Hematopoietic multipotent progenitor cell treated with erythropoietin and hydrocortisone succinate and interleukin-3 and kit ligand, for 15 days (in vitro differentiated cells): ENCODE data around the gene STAM.

Experiments
- DNase-seq: peaks from one replicate; pipeline ENCODE4 v3.0.0-alpha.2; 2015; ENCODE audit warnings: low spot score

STAM gene

GRCh38 chr10:17731331-17732020, 87.5 kb downstream of the STAM start:
- no peak for DNase-seq

GRCh38 chr10:17733620-17734019, 89.7 kb downstream of the STAM start:
- no peak for DNase-seq

GRCh38 chr10:17734432-17735080, 90.6 kb downstream of the STAM start:
- DNase-seq = no peak

- no peak for DNase-seq
Observed at GRCh38 chr10:17735166-17735941, 91.4 kb downstream of the STAM start.

- DNase-seq = no peak
Observed at GRCh38 chr10:17736223-17736622, 92.3 kb downstream of the STAM start.

GRCh38 chr10:17737027-17737965, 93.3 kb downstream of the STAM start:
- peak; percentile 75 for DNase-seq

GRCh38 chr10:17740668-17741067, 96.7 kb downstream of the STAM start:
- DNase-seq = no peak

GRCh38 chr10:17742918-17743317, 99.0 kb downstream of the STAM start:
- peak; percentile 79 for DNase-seq

- DNase-seq = no peak
Observed at GRCh38 chr10:17743437-17743836, 99.5 kb downstream of the STAM start.

GRCh38 chr10:17744341-17744861, 100.5 kb downstream of the STAM start:
- no peak for DNase-seq

GRCh38 chr10:17747883-17748550, 104.1 kb downstream of the STAM start:
- no peak for DNase-seq

GRCh38 chr10:17749890-17750289, 105.9 kb downstream of the STAM start:
- no peak for DNase-seq

- DNase-seq = no peak
Observed at GRCh38 chr10:17751781-17752445, 108.0 kb downstream of the STAM start, which contains the start of gene TMEM236. Gene TMEM236, plus strand, starts transcription at chr10:17752201. Its CDS starts 95 bp downstream, at chr10:17752296.

- no peak for DNase-seq
Observed at GRCh38 chr10:17756557-17757217, 112.7 kb downstream of the STAM start.

GRCh38 chr10:17758200-17758599, 114.2 kb downstream of the STAM start:
- no peak for DNase-seq

GRCh38 chr10:17758896-17759295, 114.9 kb downstream of the STAM start:
- no peak for DNase-seq

GRCh38 chr10:17764142-17764541, 120.2 kb downstream of the STAM start:
- no peak for DNase-seq

GRCh38 chr10:17765602-17766001, 121.7 kb downstream of the STAM start:
- no peak for DNase-seq
